Measurements from ENCODE around the gene PROM1. TPM values are rescaled to one million over a fixed set of nuclear protein-coding genes. Genes with fewer than 3 reads are reported as not detected.

The PROM1 gene
- total and polyA plus RNA-seq, 2 of the 8 experiments (the other 6 are each of a cell fraction or from before 2014, with no cell fraction given) = 36.0 to 59.7 TPM

GRCh38 chr4:16110661-16111290, 27.0 kb upstream of the PROM1 start (continued):
- TF ChIP-seq ZNF274 (IDR thresholded peaks at IDR 0.05; ENCODE audit: borderline replicate concordance, extremely low read depth, low read length) = no peak
- no peak for TF ChIP-seq RAD21 (IDR thresholded peaks at IDR 0.05 in 1 of 2, conservative IDR thresholded peaks at IDR 0.05 in 1 of 2; ENCODE audit: low read depth in 2 of 2, low read length in 2 of 2)
- TF ChIP-seq CBX5 (IDR thresholded peaks at IDR 0.05; ENCODE audit: low read depth, low read length) = no peak
- no peak for TF ChIP-seq POLR2AphosphoS5 (IDR thresholded peaks at IDR 0.05; ENCODE audit: low read depth, low read length)
- no peak for TF ChIP-seq SRF (IDR thresholded peaks at IDR 0.05; ENCODE audit: low read depth, low read length)
- no peak for TF ChIP-seq EP300 (IDR thresholded peaks at IDR 0.05; ENCODE audit: borderline replicate concordance in 1 of 2, low read depth in 2 of 2, low read length in 2 of 2)
- TF ChIP-seq POU5F1 (IDR thresholded peaks at IDR 0.05; ENCODE audit: low read depth, low read length) = no peak
- TF ChIP-seq TCF12 (IDR thresholded peaks at IDR 0.05; ENCODE audit: low read depth, low read length) = no peak
- TF ChIP-seq MAFK (IDR thresholded peaks at IDR 0.05; ENCODE audit: low read depth, low read length) = no peak

Measured in H1 (cell line).